Gastrocnemius medialis (tissue), 4 donors: ENCODE data around the gene SLC1A7. TPM values are rescaled to one million over a fixed set of nuclear protein-coding genes. Genes with fewer than 3 reads are reported as not detected.
A peak's percentile ranks its signal among the peaks of the same experiment; 100 is the strongest.

Experiments
- ATAC-seq, 2 donors: fragments of 150-250 bp; one replicate each; pipeline ENCODE4 v1.9.1; 2016
- DNase-seq, 2 donors: peaks; one replicate each; pipeline ENCODE4 v3.0.0-alpha.2; 2019
- H3K27ac ChIP-seq, 4 donors: fragments of 200-600 bp; sonication (generic); 1 replicate in 1 of 4; 2 replicates in 3 of 4; pipeline ENCODE4 v1.5.1; 2016 to 2018; ENCODE audit warnings: mild to moderate bottlenecking in 2 of 4, moderate library complexity in 1 of 4
- H3K27me3 ChIP-seq, 3 donors: fragments of 200-600 bp; sonication (generic) in 2 of 3; 1 replicate in 1 of 3; 2 replicates in 2 of 3; pipeline versions ENCODE4 v1.5.1 to v1.6.0; 2016 to 2019; ENCODE audit warnings: mild to moderate bottlenecking in 1 of 3, moderate library complexity in 1 of 3
- H3K36me3 ChIP-seq, 2 donors: fragments of 200-600 bp; sonication (generic) in 1 of 2; one replicate each; pipeline ENCODE4 v1.5.1; 2017 to 2018
- H3K4me1 ChIP-seq, 2 donors: fragments of 200-600 bp; sonication (generic) in 1 of 2; one replicate each; pipeline ENCODE4 v1.5.1; 2016 to 2017; ENCODE audit warnings: mild to moderate bottlenecking in 2 of 2
- H3K4me3 ChIP-seq, 4 donors: fragments of 200-600 bp; sonication (generic) in 3 of 4; 1 replicate in 1 of 4; 2 replicates in 3 of 4; pipeline ENCODE4 v1.5.1; 2016 to 2019; ENCODE audit warnings: mild to moderate bottlenecking in 2 of 4
- H3K9me3 ChIP-seq, 3 donors: fragments of 200-600 bp; sonication (generic) in 2 of 3; 1 replicate in 1 of 3; 2 replicates in 2 of 3; pipeline ENCODE4 v1.5.1; 2016 to 2019
- CTCF ChIP-seq, 5 experiments: fragments of 450-650 bp in 3 of 5; fragments of 200-600 bp in 2 of 5; sonication (generic) in 2 of 5; IDR thresholded peaks in 4 of 5; conservative IDR thresholded peaks in 1 of 5; 1 replicate in 4 of 5; 2 replicates in 1 of 5; pipeline ENCODE4 v1.5.1; 2016 to 2019; ENCODE audit warnings: antibody characterized with exemption in 5 of 5, mild to moderate bottlenecking in 3 of 5, moderate library complexity in 3 of 5
- POLR2A ChIP-seq, 2 donors: fragments of 450-650 bp; IDR thresholded peaks; one replicate each; pipeline ENCODE4 v1.6.1; 2017; ENCODE audit warnings: antibody characterized with exemption in 2 of 2, mild to moderate bottlenecking in 2 of 2, moderate library complexity in 2 of 2
- in situ Hi-C, 4 donors: fragments of 200-750 bp; cut with MboI; loops; one replicate each; pipeline versions ENCODE4 v1.15.0 to v1.8.0; 2017; ENCODE audit warnings: low sequenced_read_pairs in 4 of 4
- intact Hi-C: fragments of 100-400 bp; cut with DNase I; formaldehyde crosslinking; loops from one replicate; pipeline ENCODE4 v1.15.1; 2023; ENCODE audit warnings: low total_unique reads
- total RNA-seq, 4 donors: library from RNA; depleted of rRNA; stranded (reverse); fragments of >200 nt; gene quantifications; one replicate each; pipeline versions ENCODE4 v1.1.0 to v1.2.3, GENCODE V29; 2016

The SLC1A7 gene
- total RNA-seq, 4 donors from 2014 or later = 0.24 to 1.1 (median 0.25) TPM; not detected in 1

GRCh38 chr1:53070621-53071020 is 71.8 kb downstream of the SLC1A7 start:
- Histone ChIP-seq H3K27me3 (no peaks in the 10 kb centered on the region), H3K27ac (no peak overlapping the region), H3K36me3 (no peaks in the 10 kb centered on the region), H3K4me1 (no peaks in the 10 kb centered on the region), H3K4me3 (no peak overlapping the region), H3K9me3 (no peaks in the 10 kb centered on the region)
- ATAC-seq = no peak
- TF ChIP-seq CTCF (IDR thresholded peaks at IDR 0.05 in 4 of 5, conservative IDR thresholded peaks at IDR 0.05 in 1 of 5) = no peak
- no peak for TF ChIP-seq POLR2A (IDR thresholded peaks at IDR 0.05)
- DNase-seq = peak in 1 of 2 donors; percentile 8
- intact Hi-C loops = no loop called here
- in situ Hi-C loops = no loop called here

GRCh38 chr1:53069663-53070327 is 72.6 kb downstream of the SLC1A7 start:
- DNase-seq (peak in 1 of 2 donors; percentile 2), ATAC-seq (no peak)
- no peak for TF ChIP-seq POLR2A (IDR thresholded peaks at IDR 0.05)
- no peak for TF ChIP-seq CTCF (IDR thresholded peaks at IDR 0.05 in 4 of 5, conservative IDR thresholded peaks at IDR 0.05 in 1 of 5)
- intact Hi-C loops (no loop called here), in situ Hi-C loops (no loop called here)
- Histone ChIP-seq H3K27ac (no peak overlapping the region), H3K9me3 (no peaks in the 10 kb centered on the region), H3K4me1 (no peaks in the 10 kb centered on the region), H3K4me3 (no peak overlapping the region), H3K36me3 (no peaks in the 10 kb centered on the region), H3K27me3 (no peaks in the 10 kb centered on the region)

GRCh38 chr1:53069265-53069662 is 73.2 kb downstream of the SLC1A7 start:
- H3K4me3 ChIP-seq = no peak overlapping the region
- DNase-seq = no peak
- in situ Hi-C loops = no loop called here
- TF ChIP-seq POLR2A (IDR thresholded peaks at IDR 0.05) (no peak), CTCF (IDR thresholded peaks at IDR 0.05 in 4 of 5, conservative IDR thresholded peaks at IDR 0.05 in 1 of 5) (no peak)
- no peaks in the 10 kb centered on the region for H3K27me3 ChIP-seq
- H3K36me3 ChIP-seq = no peaks in the 10 kb centered on the region
- no peaks in the 10 kb centered on the region for H3K4me1 ChIP-seq
- H3K9me3 ChIP-seq = no peaks in the 10 kb centered on the region
- ATAC-seq = no peak
- H3K27ac ChIP-seq = no peak overlapping the region
- intact Hi-C loops = no loop called here

- no peak for ATAC-seq
- in situ Hi-C loops (no loop called here), intact Hi-C loops (no loop called here)
- Histone ChIP-seq H3K9me3 (no peaks in the 10 kb centered on the region), H3K4me3 (no peak overlapping the region), H3K27me3 (peaks cover 0 to 3% (median 0%) of the 10 kb centered on the region in 3 donors), H3K27ac (no peak overlapping the region), H3K4me1 (no peaks in the 10 kb centered on the region), H3K36me3 (no peaks in the 10 kb centered on the region)
- DNase-seq = no peak
- no peak for TF ChIP-seq POLR2A (IDR thresholded peaks at IDR 0.05)
- TF ChIP-seq CTCF (IDR thresholded peaks at IDR 0.05 in 4 of 5, conservative IDR thresholded peaks at IDR 0.05 in 1 of 5) = no peak
These were observed 73.9 kb downstream of the SLC1A7 start for GRCh38 chr1:53068314-53069099.
